HCT116 (cell line): ENCODE measurements around the gene CD9. TPM values are rescaled to one million over a fixed set of nuclear protein-coding genes. Genes with fewer than 3 reads are reported as not detected.

Experiments used
- ATAC-seq: fragments of 200-7000 bp; cut with Tn5 transposase; 2 replicates; pipeline ENCODE4 v1.9.1; 2020; ENCODE audit warnings: mild to moderate bottlenecking, moderate library complexity
- BruUV-seq: library from RNA; stranded (reverse); fragments of 400-500 nt; replicated peaks from 2 replicates; lab custom pipeline; 2021; lab: Mats Ljungman, UMichigan
- CTCF ChIA-PET: fragments of 300-600 bp; sonication (Branson Sonifier 250); formaldehyde crosslinking; loops from one replicate; lab custom pipeline; 2021; ENCODE audit warnings: antibody characterized with exemption; lab: Charles Lee
- POLR2A ChIA-PET: fragments of 300-600, 350-600 bp; sonication (Branson Sonifier 250); formaldehyde crosslinking; loops from one replicate; lab custom pipeline; 2021; ENCODE audit warnings: antibody characterized with exemption; lab: Charles Lee
- RAD21 ChIA-PET, 2 experiments: fragments of 300-600 bp; sonication (Branson Sonifier 250); formaldehyde crosslinking; loops; one replicate each; lab custom pipeline; 2023; ENCODE audit warnings: low total read pairs in 2 of 2; ENCODE audit not compliant: uncharacterized antibody in 2 of 2, unreplicated experiment in 2 of 2, low non-redundant PET in 1 of 2; lab: Charles Lee
- DNase-seq: peaks from one replicate; pipeline ENCODE4 v3.0.0-alpha.2; 2010; ENCODE audit warnings: low read depth, low spot score
- H2AFZ ChIP-seq: fragments of 200-600 bp; shearing (Covaris generic), sonication (generic); 2 replicates; pipeline ENCODE4 v1.6.1; 2017; ENCODE audit warnings: low read depth, mixed run types, mixed read lengths, antibody characterized with exemption, low read length; ENCODE audit not compliant: poor library complexity, severe bottlenecking
- H3K27ac ChIP-seq: 2 replicates; pipeline ENCODE4 v1.5.1; 2012; ENCODE audit warnings: low read depth, low read length
- H3K27me3 ChIP-seq: fragments of 200-600 bp; sonication (generic); 2 replicates; pipeline ENCODE4 v1.6.1; 2016; ENCODE audit warnings: mixed run types, low read length, mixed read lengths; ENCODE audit not compliant: insufficient read depth
- H3K36me3 ChIP-seq, 2 experiments: fragments of 200-500 bp in 1 of 2; fragments of 200-600 bp in 1 of 2; sonication (Bioruptor generic) in 1 of 2; sonication (generic) in 1 of 2; 2 replicates each; pipeline versions ENCODE4 v1.5.1 to v1.6.1; 2014 to 2016; ENCODE audit warnings: low read length in 2 of 2, inconsistent platforms in 1 of 2, mixed read lengths in 1 of 2, mixed run types in 1 of 2; ENCODE audit not compliant: insufficient read depth in 2 of 2, control insufficient read depth in 1 of 2
- H3K4me1 ChIP-seq, 2 experiments: fragments of 200-600 bp in 1 of 2; sonication (generic) in 1 of 2; 2 replicates each; pipeline versions ENCODE4 v1.5.1 to v1.6.1; 2012 to 2017; ENCODE audit warnings: low read length in 2 of 2, inconsistent platforms in 1 of 2, mild to moderate bottlenecking in 1 of 2, mixed read lengths in 1 of 2, mixed run types in 1 of 2, moderate library complexity in 1 of 2; ENCODE audit not compliant: insufficient read depth in 2 of 2, control insufficient read depth in 1 of 2
- H3K4me2 ChIP-seq: fragments of 200-600 bp; sonication (generic); 2 replicates; pipeline ENCODE4 v1.6.1; 2017; ENCODE audit warnings: mixed run types, low read length, mixed read lengths
- H3K4me3 ChIP-seq, 2 experiments: fragments of 200-600 bp in 1 of 2; sonication (generic) in 1 of 2; replicated peaks in 1 of 2; 2 replicates each; pipeline ENCODE4 v1.5.1; 2011 to 2016; ENCODE audit warnings: low read length in 2 of 2, control low read depth in 1 of 2, low read depth in 1 of 2, mild to moderate bottlenecking in 1 of 2, mixed read lengths in 1 of 2, mixed run types in 1 of 2
- H3K79me2 ChIP-seq: fragments of 200-600 bp; sonication (generic); 2 replicates; pipeline ENCODE4 v1.6.1; 2017; ENCODE audit warnings: mild to moderate bottlenecking, mixed run types, low read length, moderate library complexity, mixed read lengths; ENCODE audit not compliant: insufficient read depth
- H3K9ac ChIP-seq: fragments of 200-600 bp; sonication (generic); 2 replicates; pipeline ENCODE4 v1.6.1; 2016; ENCODE audit warnings: low read length, mixed read lengths
- H3K9me2 ChIP-seq: fragments of 200-600 bp; sonication (generic), shearing (Covaris generic); 2 replicates; pipeline ENCODE4 v1.6.1; 2017; ENCODE audit warnings: mixed run types, mild to moderate bottlenecking, moderate library complexity; ENCODE audit not compliant: insufficient read depth
- H3K9me3 ChIP-seq, 2 experiments: fragments of 200-500 bp in 1 of 2; fragments of 200-600 bp in 1 of 2; sonication (Bioruptor generic) in 1 of 2; sonication (generic) in 1 of 2; 2 replicates each; pipeline ENCODE4 v1.6.1; 2014 to 2017; ENCODE audit warnings: low read length in 2 of 2, mixed read lengths in 2 of 2, inconsistent platforms in 1 of 2, low read depth in 1 of 2, mild to moderate bottlenecking in 1 of 2, mixed run types in 1 of 2, moderate library complexity in 1 of 2; ENCODE audit not compliant: control insufficient read depth in 1 of 2, insufficient read depth in 1 of 2
- H4K20me1 ChIP-seq: fragments of 200-600 bp; sonication (generic), shearing (Covaris generic); 2 replicates; pipeline ENCODE4 v1.6.1; 2017; ENCODE audit warnings: mixed run types, mild to moderate bottlenecking, moderate library complexity; ENCODE audit not compliant: insufficient read depth
- CBX3 ChIP-seq: IDR thresholded peaks from 2 replicates; pipeline ENCODE4 v1.6.1; 2012; ENCODE audit warnings: low read depth
- CEBPB ChIP-seq: IDR thresholded peaks from 2 replicates; pipeline ENCODE4 v1.6.1; 2012; ENCODE audit warnings: low read depth
- EGR1 ChIP-seq: IDR thresholded peaks from 2 replicates; pipeline ENCODE4 v1.6.1; 2012; ENCODE audit warnings: low read depth
- EZH2phosphoT487 ChIP-seq: fragments of 200-600 bp; IDR thresholded peaks from 2 replicates; pipeline ENCODE4 v1.6.1; 2018; ENCODE audit warnings: antibody characterized with exemption, borderline replicate concordance
- FOSL1 ChIP-seq: IDR thresholded peaks from 2 replicates; pipeline ENCODE4 v1.6.1; 2012; ENCODE audit warnings: low read depth
- JUND ChIP-seq: IDR thresholded peaks from 2 replicates; pipeline ENCODE4 v1.6.1; 2012
- POLR2AphosphoS5 ChIP-seq: IDR thresholded peaks from 2 replicates; pipeline ENCODE4 v1.6.1; 2011; ENCODE audit warnings: mild to moderate bottlenecking, low read depth, low read length, moderate library complexity
- SIN3A ChIP-seq: IDR thresholded peaks from 2 replicates; pipeline ENCODE4 v1.6.1; 2012; ENCODE audit warnings: low read depth
- SRF ChIP-seq: IDR thresholded peaks from 2 replicates; pipeline ENCODE4 v1.6.1; 2012; ENCODE audit warnings: low read depth
- intact Hi-C: fragments of 100-400 bp; cut with micrococcal nuclease; formaldehyde crosslinking; loops from 2 replicates; pipeline ENCODE4 v1.10.0; 2022
- total RNA-seq: library from RNA; stranded (reverse); gene quantifications from one replicate; pipeline ENCODE4 v1.2.1, GENCODE V29; 2021; ENCODE audit not compliant: unreplicated experiment
- TF ChIP-seq, protein P1 (sequence below): IDR thresholded peaks from 2 replicates; pipeline ENCODE4 v1.6.1; 2012; ENCODE audit warnings: low read depth

CD9 gene
- total RNA-seq, 1 experiment from 2014 or later, result 182 TPM

DNA sequence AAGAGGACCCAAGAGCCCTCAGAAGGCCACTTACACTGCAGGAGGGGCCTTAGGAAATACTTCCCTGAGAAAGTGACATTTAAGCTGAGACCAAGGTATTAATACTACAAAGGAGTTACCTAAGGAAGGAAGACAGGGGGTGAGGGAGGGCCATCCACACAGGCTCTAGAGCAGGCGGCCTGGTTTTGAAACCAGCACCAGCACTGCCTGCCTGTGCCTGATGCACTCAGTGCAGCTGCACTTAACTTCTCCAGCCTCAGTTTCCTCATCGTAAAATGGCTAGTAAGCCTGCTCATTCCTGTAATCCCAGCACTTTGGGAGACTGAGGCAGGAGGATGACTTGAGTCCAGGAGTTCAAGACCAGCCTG, 64.8 kb downstream of the CD9 start:
- Histone ChIP-seq H3K4me3 (no peak overlapping the region), H2AFZ (no peak overlapping the region), H3K27me3 (no peaks in the 10 kb centered on the region), H3K4me2 (no peak overlapping the region), H4K20me1 (no peaks in the 10 kb centered on the region), H3K9me3 (no peaks in the 10 kb centered on the region), H3K4me1 (peaks cover 8 to 13% of the 10 kb centered on the region in 2 experiments; a peak in 2 of 4 replicates), H3K9me2 (no peaks in the 10 kb centered on the region)
- DNase-seq, result no peak
- ATAC-seq, result no peak
- ChIA-PET RAD21 (no interaction called here), POLR2A (no interaction called here)
- intact Hi-C loops, result no loop called here
- TF ChIP-seq JUND (no peak), SIN3A (no peak), FOSL1 (no peak)
- TF ChIP-seq, all 23 proteins: peak for 0
- H3K27ac ChIP-seq, result no peak overlapping the region
- H3K36me3 ChIP-seq, result no peaks in the 10 kb centered on the region
- H3K79me2 ChIP-seq, result no peaks in the 10 kb centered on the region
- BruUV-seq, result no TSS peak
- H3K9ac ChIP-seq, result no peak overlapping the region
- CTCF ChIA-PET, result no interaction called here

DNA sequence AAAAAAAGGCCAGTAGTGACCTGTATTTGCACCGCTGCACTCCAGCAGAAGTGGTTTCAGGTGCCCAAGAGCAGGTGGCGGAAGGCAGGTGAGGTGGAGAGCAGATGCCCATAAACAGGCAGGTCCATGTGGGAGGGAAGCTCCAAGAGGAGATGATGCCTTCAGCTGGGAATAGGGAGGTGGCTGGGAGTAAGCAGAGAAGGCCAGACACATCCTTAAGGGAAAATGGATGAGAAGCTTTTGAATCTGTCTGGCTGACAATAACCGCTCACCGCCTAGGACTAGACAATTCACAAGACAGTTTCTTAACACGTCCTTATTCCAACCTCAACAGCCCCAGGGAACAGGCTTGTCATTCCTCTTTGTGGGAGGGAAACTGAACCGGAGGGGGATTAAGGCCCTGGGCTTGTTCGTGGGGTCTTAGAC, 66.4 kb downstream of the CD9 start:
- Histone ChIP-seq H3K79me2 (no peaks in the 10 kb centered on the region), H3K9me2 (no peaks in the 10 kb centered on the region), H3K4me3 (no peak overlapping the region), H2AFZ (no peak overlapping the region), H3K4me2 (no peak overlapping the region), H3K9ac (no peak overlapping the region), H3K36me3 (no peaks in the 10 kb centered on the region), H3K4me1 (peaks cover 8 to 13% of the 10 kb centered on the region in 2 experiments; a peak in 2 of 4 replicates), H4K20me1 (no peaks in the 10 kb centered on the region), H3K9me3 (no peaks in the 10 kb centered on the region), H3K27ac (no peak overlapping the region), H3K27me3 (no peaks in the 10 kb centered on the region)
- no peak for TF ChIP-seq EGR1
- TF ChIP-seq, protein P1, sequence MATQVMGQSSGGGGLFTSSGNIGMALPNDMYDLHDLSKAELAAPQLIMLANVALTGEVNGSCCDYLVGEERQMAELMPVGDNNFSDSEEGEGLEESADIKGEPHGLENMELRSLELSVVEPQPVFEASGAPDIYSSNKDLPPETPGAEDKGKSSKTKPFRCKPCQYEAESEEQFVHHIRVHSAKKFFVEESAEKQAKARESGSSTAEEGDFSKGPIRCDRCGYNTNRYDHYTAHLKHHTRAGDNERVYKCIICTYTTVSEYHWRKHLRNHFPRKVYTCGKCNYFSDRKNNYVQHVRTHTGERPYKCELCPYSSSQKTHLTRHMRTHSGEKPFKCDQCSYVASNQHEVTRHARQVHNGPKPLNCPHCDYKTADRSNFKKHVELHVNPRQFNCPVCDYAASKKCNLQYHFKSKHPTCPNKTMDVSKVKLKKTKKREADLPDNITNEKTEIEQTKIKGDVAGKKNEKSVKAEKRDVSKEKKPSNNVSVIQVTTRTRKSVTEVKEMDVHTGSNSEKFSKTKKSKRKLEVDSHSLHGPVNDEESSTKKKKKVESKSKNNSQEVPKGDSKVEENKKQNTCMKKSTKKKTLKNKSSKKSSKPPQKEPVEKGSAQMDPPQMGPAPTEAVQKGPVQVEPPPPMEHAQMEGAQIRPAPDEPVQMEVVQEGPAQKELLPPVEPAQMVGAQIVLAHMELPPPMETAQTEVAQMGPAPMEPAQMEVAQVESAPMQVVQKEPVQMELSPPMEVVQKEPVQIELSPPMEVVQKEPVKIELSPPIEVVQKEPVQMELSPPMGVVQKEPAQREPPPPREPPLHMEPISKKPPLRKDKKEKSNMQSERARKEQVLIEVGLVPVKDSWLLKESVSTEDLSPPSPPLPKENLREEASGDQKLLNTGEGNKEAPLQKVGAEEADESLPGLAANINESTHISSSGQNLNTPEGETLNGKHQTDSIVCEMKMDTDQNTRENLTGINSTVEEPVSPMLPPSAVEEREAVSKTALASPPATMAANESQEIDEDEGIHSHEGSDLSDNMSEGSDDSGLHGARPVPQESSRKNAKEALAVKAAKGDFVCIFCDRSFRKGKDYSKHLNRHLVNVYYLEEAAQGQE, result no peak
- TF ChIP-seq EZH2phosphoT487, result no peak
- no peak for TF ChIP-seq SIN3A
- no peak for TF ChIP-seq CBX3
- TF ChIP-seq SRF, result no peak
- TF ChIP-seq POLR2AphosphoS5, result no peak
- TF ChIP-seq CEBPB, result no peak
- RAD21 ChIA-PET, result no interaction called here
- DNase-seq, result no peak
- POLR2A ChIA-PET, result no interaction called here
- CTCF ChIA-PET, result no interaction called here
- intact Hi-C loops, result no loop called here
- ATAC-seq, result no peak
- no TSS peak for BruUV-seq
